Esophagus mucosa (tissue), 1 donor: Measurements from ENCODE around the gene FBP1. TPM values are rescaled to one million over a fixed set of nuclear protein-coding genes. Genes with fewer than 3 reads are reported as not detected.
A peak's percentile ranks its signal among the peaks of the same experiment; 100 is the strongest.

Source experiments
- ATAC-seq: fragments of 200-7000 bp; cut with Tn5 transposase; one replicate; pipeline ENCODE4 v1.9.1; 2020
- total RNA-seq: library from RNA; stranded (reverse); gene quantifications from one replicate; pipeline ENCODE4 v1.2.4, GENCODE V29; 2023
- donor health status: DM: yes; HTN: yes; CAD: no.

The FBP1 gene
- total RNA-seq, 1 donor from 2014 or later = 1.2 TPM

DNA sequence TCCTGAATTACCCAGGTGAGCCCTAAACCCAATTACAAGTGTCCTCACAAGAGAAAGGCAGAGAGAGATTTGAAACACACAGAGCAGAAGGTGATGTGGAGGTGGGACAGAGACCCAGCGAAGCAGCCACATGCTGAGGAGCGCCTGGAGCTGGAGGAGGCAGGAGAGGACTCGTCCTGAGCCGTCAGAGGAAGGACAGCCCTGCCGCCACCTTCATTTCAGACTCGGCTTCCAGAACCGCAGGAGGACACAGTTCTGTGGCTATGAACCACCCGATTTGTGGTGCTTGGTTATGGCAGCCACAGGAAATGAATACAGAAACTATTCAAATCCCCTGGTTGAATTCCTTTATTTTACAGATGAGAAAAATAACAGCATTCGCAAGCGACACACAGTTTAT is 16.4 kb upstream of the FBP1 start:
- ATAC-seq = no peak

DNA sequence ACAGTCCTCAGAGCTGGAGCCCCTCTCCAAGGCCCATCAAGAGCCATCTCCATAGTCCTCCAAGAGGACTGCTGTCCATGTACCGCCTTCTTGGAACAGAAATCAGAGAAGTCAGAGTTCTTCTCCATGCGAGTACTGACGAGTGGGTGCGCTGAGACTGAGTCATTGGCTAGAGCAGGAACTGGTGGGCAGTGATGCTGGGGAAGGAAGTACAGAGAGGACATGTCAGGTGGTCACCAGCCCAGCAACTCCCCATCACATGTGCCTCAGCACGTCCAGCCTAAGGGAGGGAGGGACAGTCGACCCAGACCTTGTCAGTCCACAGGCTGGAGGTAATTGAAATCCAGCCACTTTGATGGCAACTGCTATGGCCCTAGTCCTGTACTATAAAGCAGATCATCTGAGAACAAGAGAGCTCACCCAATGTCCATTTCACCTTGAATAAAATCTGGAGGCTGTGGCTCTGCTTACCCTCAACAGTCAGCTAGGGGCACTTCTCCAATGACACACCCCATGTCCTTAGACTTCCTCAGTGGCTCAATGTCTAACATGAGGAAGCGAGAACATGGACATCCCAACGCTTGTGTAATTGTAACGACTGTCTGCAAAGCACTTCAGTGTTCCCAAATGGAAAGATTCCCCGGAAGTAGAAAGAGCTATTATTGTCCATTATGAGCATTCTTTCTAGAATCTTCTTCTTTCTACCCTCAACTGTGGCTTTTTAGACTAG is 15.0 kb upstream of the FBP1 start:
- ATAC-seq = no peak

DNA sequence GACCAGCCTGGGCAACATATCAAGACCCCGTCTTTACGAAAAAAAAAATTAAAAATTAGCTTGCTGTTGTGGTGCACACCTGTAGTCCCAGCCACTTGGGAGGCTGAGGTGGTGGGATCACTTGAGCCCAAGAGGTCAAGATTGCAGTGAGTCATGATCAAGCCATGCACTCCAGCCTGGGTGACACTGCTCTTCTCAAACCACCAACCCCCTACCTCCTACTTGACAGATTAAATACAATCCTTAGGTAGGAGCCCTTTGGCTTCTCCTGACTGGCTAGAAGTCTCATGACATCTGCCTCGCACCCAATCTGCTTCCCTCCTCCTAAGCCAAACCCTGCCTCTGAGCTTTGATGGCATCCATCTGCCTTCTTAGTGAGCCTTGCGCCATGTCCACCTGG is 11.6 kb upstream of the FBP1 start:
- no peak for ATAC-seq

DNA sequence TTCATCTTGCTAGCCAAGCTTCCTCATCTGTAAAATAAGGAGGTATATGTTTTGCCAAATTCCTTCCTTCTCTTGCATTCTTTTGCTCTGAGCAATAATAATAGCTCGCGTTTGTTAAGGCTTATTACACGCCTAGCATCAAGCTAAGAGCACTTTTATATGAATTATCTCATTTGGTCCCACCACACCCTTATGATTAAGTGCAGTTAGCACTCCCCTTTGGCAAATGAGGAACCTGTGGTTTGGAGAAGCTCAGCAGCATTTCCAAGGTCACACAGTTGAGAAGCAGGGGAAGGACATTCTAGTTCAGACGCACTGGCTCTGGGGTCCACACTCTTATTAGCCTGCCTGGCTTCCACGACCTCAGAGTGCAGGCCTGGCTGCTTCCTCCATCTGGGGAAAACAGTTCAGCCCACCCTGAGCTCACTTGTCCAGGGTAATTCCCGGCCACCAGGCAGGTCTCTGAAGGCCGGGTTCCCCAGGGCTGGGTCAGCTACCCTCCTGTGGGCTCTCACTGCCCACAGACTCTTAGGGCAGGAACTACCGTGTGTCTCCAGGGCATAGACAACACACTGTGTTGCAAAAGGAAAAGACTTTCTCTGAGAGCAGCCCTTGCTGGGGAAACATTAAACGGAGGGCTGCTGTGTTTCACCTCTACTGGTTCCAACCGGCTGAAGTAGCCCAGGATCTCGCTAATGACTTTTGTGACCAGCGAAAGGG is 9.9 kb upstream of the FBP1 start:
- peak; percentile 94 for ATAC-seq

DNA sequence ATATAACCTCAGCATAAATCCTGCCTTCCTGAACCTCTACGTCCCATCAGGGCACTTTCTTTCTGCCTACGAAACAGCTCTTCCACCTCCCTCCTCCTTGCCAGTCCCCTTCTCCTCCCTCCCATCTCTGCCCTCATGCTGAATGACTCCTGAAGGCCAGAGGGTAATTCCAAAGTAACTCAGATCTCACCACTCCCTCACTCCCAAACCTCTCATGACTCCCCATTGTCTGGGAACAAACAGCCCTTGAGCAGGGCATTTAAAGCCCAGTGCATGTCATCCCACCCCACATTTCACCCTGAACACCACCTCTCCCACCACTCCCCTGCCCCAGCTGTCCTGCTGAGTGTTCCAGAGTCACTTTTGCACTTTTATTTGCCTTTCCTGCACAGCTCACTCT is 8.9 kb upstream of the FBP1 start:
- no peak for ATAC-seq

DNA sequence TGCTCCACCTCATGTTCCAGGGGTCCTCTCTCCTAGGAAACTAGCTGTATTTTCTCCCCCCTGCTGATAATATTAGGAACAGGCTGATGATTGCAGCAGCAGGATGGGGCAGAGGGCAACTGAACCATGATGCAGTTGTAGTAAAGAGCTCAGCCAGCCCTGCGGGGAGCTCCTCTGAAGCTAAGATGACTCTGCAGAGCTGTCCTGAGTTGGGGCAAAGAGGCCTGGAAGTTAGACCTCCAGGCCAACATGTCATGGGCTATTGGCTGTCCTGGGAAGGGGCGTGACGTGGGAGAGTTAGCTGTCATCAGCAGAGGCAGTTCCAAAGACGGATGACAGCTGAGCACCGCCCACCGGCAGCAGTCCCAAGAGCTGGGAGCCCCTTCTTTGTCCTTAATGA is 6.6 kb upstream of the FBP1 start:
- no peak for ATAC-seq

DNA sequence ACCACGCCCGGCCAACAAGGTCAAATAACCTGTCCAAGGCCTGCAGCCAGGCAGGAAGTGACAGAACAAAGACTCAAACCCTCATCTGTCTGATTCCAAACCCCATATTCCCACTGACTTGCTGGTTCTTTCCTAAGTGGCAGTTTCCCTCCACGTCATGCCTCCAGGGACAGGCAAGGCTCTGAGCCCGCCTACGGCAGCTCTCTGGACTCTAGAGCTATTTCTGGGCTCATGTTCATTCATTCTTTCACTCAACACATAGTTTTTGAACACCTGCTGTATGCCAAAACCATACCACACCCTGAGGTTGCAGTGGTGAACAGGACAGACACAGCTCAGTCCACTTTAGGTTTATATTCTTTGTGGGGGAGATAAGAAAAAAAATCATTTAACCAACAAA is 5.2 kb upstream of the FBP1 start:
- no peak for ATAC-seq

DNA sequence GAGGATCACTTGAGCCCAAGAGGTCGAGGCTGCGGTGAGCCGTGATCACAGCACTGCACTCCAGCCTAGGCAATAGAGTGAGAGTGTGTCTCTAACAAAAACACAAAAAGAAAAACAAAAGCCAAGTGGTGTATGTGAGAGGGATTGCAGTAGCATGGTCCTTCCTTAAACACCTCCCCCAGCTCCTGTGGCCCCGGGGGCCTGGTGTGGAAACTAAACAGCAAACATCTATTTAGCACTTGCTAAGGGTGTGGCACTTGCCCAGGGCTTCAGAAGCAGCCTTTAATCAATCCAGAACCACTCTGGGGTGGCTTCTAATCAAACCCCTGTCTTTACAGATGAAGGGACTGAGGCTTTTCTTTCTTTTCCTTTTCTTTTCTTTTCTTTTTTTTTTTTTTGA is 4.4 kb upstream of the FBP1 start:
- no peak for ATAC-seq

DNA sequence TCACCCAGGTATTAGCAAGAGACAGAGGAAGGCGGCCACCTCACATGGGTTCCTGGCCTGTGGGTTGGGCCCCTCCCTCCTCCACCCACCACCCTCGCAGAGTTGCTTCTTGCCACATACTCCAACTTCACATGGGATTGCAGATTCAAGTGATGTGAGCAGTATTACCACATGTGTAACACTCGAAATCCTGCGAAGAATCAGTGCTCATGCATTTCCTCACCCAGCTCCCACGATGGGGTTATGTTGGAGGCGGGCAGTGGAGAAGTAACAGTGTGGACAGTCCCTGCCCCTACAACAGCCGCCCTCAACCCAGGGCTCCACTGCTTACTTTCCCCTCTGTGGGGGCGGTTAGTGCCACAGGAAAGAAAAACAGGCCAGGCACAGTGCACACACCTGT is 3.9 kb upstream of the FBP1 start:
- no peak for ATAC-seq

DNA sequence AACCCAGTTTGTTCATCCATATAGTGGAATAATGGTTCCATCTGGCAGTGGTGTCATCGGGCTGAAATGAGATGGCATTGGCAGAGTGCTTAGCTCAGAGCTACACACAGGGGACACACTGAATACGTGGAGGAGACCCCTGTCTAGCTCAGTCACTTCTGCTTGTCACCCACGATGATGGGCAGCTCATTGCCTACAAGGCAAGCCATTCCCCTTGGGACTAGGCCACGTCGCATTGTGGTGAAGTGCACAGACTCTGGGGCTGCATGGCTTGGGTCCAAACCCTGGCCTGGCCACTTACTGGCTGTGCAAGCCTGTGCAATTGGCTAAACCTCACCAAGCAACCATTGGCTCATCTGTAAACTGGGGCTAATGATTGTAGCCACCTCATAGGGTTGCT is 3.2 kb upstream of the FBP1 start:
- ATAC-seq = no peak

DNA sequence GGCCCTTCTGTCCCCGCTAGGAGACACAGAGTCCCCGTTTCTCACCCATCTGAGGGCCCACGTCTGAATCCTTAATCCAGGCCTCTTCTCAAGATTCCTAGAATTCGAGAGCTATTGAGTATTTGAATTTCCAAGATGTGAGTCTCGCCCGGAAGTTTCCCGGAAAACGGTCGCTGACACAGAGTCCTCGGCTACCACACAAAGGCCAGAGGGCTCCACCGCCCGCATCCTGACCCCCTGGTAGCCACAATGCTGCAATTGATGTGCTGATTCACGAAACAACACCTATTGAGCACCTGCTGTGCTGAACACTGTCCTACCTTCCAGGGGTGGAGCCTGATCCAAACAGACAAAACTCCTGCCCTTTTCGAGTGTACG is 670 bp upstream of the FBP1 start:
- no peak for ATAC-seq

DNA sequence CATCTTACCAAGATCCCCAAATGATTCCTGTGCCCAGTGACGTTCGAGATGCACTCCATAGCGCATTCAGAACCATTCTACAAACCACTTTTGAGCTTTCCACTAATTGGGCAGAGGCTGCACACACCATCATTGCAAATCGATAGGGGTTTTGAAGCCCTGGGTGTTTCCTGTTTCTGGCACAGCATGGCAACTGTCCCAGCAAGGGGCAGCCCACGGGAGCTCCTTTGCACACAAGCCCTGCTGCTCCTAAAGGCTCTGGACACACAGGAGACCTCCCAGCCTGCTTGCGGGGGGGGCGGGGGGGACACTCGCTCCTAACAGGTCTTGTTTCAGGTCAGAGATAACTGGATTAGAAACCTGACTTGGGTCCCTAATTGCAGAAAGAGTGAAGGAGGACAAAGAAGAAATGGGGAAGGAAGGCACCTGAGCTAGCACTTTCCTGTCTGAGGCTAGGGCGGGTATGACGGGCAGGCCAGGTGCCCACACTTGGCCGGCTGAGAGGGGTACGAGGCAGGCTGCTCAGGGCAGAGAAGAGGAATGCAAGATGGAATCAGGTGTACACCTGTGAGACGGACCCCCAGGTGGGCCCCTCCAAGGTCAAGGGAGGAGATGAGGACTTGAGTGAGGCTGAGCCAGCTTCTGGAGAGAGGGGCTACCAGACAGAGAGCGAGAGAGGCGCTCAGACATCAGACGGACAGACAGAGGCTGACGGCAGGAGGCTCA is 820 bp downstream of the FBP1 start:
- peak; percentile 19 for ATAC-seq

DNA sequence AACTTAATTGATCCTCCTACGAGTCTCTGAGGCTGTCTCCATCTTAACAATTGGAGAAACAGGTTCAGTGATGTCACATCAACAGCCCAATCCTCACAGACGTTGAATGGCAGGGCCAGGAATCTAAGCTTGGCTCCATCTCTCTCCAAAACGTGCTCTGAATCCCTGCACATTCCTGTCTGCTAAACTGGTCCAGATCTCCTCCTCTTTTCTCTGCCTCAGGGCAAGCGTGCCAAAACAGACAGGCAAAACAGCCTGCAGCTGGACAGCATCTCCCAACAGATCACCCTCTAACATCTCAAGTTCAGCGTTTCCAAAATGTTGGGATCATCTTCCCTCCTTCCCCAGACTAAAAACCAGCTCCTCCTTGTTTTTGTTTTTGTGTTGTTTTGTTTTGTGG is 6.6 kb downstream of the FBP1 start:
- no peak for ATAC-seq

DNA sequence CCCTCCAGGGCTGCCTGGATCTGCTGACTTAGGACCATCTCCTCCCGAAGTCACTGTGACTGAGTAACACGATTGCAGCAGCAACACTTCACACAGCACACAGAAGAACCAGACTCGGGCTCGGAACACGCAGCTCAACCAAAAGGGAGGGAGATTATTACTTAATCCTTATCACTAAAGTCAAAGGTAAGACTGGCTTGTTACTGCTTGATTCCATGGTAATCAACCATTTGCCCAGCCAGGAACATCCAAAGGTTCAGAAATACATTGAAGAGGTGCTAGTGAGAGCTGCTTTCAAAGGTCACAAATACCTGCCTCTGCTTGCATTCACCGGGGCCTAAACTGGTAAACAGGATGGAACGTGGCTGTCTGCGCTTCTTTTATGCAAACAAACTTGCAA is 7.7 kb downstream of the FBP1 start:
- no peak for ATAC-seq

DNA sequence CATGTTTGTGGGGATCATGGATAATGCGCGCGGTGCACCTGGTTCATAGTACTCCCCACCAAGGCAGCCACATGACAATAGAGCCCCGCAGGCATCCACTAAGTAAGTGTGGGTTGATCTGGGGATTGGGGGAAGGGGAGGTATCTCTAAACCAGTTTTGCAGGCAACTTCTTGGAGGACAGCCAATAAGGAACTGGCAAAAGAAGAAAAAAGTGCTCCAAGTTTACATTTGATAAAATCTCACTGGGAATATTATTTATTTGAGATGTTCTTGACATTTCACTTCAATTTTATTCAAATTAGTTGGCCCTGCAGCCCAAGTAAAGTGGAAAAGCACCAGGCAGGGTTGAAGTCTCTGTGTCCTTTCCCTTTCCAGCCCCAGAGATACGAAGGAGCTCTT is 8.5 kb downstream of the FBP1 start:
- peak; percentile 66 for ATAC-seq

DNA sequence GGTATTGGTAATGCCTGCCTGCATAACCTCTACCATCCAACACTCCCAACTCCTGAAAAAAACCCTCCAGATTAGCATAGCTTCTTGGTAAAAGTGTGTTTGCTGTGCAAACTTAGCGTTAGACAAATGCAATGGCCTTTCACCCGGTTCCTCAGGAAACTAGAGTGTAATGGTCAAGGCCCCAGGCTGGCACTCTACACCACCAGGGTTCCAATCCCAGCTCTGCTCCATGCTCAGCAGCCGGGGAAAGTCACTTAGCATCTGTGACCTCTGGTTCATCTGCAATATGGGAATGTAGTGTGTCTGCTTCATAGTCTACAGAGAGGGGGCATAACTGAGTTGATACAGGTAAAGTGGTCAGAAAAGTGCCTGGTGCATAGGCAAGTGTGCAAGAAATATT is 9.0 kb downstream of the FBP1 start:
- no peak for ATAC-seq

DNA sequence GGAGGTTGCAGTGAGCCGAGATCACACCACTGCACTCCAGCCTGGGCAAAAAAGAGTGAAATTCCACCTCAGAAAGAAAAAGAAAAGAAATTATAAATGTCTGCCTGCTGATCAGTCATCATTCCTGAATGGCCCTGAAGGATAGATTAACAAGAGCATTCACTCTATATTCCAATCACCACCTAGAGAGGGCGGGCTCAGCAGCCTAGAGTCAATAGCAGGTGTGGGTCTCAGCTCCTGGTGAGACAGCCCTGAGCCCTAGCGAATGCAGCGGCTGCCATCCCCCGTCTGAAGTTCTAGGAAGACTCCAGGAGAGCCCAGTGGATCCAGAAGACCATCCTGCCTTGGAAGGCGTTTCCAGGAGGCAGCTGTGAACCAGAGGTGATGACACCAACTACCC is 12.0 kb downstream of the FBP1 start:
- no peak for ATAC-seq

DNA sequence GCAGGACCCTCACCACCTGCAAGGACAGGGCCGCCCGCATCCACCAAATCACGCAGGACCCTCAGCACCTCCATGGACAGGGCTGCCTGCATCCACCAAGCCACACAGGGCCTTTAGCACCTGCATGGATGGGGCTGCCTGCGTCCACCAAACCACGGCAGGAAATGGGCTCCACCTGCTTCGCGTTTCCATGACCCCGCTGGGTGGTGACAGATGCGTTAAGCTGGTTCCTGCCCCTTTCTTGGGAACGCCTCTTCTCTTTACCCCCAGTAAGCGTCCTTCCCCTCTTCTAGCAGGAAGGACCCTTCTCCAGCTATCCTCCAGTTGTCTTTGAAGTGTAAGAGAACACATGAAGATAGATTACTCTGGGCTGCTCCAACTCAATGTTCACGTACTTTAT is 13.5 kb downstream of the FBP1 start:
- no peak for ATAC-seq

DNA sequence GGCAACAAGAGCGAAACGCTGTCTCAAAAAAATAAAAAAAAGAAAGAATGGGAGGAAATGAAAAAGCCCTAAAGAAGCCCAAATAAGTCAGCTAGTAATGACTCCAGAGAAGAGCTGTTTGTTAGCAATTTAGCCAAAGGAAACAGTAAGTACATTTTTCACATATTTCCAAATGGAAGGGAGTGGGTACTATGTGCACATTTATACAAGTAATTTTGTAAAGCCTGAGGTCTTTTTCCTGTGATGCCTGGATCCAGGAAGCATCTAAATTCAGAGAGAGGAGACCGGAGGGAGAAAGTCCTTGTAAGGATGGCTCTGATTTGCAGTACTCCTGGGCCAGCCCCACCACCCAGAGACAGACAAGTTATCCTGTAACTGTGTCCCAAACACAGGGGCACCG is 14.7 kb downstream of the FBP1 start:
- ATAC-seq = no peak

DNA sequence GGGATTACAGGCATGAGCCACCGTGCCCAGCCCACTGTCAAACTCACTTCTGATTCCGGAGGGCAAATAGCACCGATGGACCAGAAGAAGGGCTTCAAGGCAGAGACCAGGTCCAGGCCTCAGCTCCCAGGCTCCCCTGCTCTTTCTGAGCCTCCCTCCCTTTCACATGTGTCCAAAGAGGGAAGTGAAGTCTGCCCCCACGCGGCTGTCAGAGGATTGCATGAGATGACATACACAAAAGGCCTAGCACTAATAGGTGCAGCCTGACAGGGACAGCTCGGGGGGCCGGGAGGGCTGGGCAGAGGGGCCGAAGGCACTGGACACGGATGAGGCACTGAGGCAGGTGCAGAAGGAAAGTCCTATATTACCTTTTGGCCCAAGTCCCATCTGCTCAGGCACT is 16.1 kb downstream of the FBP1 start:
- ATAC-seq = no peak

DNA sequence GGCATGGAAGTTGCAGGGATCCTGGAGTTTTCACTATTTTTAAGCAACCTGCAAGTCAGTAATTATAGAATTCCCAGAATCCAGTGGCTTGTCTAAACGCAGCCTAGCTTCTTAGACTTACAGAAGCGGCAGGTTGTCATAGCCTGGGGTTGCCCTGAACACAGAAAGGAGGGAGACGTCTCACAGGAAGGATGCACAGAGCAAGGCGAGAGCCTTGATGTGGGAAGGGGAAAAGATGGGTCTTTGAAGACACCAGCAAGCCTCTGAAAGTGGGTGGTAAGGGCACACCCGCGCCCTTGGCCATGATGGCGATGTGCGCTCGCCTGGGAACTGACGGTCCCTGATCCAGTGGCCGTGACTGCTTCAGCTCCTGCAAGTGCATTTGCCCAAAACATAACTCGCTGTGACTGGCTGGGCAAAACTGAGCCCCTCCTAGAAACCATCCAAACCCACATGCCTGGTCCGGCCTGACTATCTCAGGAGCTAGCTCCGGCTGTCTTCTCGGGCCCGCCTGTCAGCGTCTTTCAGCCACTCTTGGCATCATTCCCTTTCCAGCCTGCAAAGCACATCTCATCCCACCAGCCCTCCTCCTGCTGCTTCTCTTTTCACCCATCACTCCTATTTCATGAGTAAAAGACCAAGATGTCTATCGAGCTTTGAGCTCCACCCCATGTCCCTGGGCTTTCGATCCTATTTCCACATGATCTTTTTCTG is 17.1 kb downstream of the FBP1 start:
- no peak for ATAC-seq

DNA sequence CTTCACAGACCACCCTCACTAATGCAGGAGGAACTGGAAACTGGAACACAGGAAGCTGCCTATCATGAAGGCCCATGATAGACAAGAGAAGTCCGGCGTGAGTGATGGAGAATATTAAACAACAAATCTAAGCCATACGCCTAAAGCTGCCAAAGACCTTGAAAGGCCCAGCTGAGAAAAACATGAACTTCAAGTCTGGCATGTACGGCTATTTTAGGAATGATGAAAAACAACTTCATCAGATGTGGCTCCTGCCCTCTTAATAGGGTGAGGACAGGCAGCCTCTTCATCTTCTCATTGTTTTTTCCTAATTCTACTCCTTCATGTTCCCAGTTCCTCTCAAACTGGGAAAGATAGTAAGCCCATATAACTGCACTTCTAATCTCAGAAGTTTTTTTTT is 20.3 kb downstream of the FBP1 start:
- no peak for ATAC-seq

DNA sequence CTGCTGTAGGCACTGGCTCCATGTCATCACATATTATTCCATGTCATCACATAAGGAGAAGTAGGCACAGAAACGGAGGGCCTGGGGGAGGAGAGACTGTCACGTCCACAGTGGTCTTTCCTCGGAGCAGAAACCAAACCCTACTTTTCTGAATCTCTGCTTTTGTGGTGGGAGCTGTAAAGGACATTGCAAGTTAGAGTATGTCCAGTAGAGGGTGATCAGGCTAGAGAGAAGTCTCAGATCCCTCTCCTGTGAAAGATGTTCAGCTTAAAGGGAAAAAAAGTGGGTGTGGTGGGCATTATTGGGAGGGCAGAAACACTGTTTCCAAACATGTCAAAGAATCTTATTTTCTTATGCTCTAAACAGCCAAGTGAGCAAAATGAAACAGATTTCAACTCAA is 26.3 kb downstream of the FBP1 start:
- no peak for ATAC-seq
